HCEC 1CT (cell line): ENCODE results near the gene TMEM220.
"Not testable (repeated sequence)": the region's sequence is repeated elsewhere in the genome, so short reads cannot be mapped to it uniquely, and the experiment has no call there.

Source experiments
- DNase-seq: peaks from one replicate; pipeline ENCODE4 v3.0.0-alpha.2; 2017

Gene TMEM220

DNA sequence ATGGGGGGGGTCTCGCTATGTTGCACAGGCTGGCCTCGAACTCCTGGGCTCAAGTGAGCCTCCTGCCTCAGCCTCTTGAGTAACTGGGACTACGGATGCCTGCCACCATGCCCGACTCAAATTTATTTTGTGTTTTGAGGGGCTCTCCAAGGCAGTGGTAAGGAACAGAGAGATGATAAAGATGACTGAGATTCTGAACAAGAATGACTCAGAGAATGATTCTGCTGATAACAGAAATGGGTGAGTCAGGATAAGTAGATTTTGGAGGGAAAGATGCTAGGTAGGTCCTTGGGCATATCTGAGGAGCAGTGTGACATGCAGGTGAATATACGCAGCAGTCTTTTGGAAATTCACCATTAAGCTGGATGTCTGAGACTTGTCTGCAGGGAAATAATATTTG lies 2.6 kb downstream of the TMEM220 start:
- no peak for DNase-seq

DNA sequence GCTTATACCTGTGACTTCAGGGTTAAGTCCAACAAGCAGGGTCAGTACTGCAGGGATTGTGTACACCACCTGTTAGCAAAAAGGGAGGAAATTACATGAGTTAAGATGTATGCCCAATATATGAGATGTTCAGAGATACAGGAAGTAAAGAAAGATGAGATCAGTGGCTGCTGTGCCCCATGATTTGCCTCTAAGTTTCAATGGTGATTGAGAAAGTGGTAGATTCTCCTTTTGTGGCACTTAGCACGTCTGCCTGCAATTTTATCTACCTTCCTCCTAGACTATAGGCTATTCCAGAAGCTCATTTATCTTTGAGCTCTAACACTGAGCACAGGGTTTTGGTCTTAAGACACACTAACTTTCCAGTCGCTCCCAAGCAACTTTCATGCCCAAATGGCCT lies 3.6 kb downstream of the TMEM220 start:
- DNase-seq = no peak

GRCh38 chr17:10725262-10725661 lies 4.6 kb downstream of the TMEM220 start:
- no peak for DNase-seq

DNA sequence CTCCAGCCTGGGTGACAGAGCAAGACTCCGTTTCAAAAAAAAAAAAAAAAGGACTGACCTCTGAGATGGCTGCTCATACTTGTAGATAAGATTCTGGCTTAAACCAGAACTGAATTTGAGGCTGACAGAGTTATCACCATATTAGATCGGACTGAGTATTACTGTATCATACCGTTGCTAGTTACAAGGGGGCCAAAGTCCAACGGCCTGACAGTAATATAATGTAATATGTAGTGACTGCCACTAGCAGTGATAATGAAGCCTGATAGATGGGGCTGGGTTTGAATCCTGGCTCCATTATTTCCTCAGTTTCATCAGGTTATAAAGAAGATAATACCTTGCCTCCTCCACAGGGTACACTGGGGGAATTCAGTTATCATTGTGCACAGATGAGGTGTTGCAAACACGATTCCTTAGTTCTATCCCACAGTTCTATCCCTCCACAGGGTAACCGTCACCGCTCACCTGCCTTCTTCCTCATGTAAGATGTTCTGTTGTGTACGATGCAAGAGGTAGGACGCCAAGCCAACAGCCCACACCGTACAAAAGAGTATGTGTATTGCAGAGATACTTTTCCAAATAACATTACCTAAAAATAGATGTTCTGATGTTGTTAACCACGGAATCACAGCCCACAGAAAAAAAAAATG lies 5.2 kb downstream of the TMEM220 start:
- no peak for DNase-seq

- no peak for DNase-seq
These were observed 11.3 kb downstream of the TMEM220 start for GRCh38 chr17:10718547-10718946.

- DNase-seq = no peak
These were observed 13.6 kb downstream of the TMEM220 start for GRCh38 chr17:10716218-10716617.

DNA sequence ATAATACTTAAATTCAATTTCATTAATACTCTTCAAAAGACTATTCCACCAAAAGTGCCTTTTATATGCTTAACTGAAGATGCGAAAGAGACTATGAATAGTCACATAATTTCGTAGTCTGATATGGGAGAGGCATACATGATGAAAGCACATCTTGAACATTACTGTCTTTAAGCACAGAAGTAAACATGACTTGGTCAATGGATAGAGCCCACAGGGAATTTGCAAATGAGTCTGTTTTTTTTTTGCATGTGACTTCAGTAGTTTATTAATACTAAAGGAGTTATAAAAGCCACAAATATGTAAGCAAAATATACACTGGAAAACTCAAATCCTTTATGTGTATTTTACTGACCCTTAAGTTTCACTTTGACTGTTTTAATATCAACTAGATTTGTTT lies 16.5 kb downstream of the TMEM220 start:
- peak; percentile 22 for DNase-seq

- no peak for DNase-seq
These were observed 24.1 kb downstream of the TMEM220 start for GRCh38 chr17:10705727-10706126.

DNA sequence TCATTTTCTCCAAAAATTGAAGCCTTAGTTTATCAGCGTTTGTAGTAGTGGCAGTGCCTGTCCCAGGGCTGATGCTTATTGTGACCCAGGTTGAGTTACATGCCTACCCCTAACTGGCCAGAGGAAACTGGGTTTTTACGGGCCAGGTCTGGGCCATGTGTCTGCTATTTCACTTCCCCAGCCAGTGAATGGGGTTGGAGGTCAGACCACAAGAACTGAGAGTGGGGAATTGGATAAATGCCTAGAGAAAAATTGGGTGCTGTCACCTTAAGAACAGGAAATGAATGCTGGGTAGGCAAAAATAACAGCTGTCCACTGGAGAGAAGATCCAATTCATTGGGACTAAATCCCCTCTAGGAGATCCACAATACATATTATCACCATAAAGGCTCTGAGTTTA lies 27.2 kb downstream of the TMEM220 start:
- peak; percentile 64 for DNase-seq

- DNase-seq = no peak
These were observed 30.0 kb downstream of the TMEM220 start for GRCh38 chr17:10699856-10700255.

DNA sequence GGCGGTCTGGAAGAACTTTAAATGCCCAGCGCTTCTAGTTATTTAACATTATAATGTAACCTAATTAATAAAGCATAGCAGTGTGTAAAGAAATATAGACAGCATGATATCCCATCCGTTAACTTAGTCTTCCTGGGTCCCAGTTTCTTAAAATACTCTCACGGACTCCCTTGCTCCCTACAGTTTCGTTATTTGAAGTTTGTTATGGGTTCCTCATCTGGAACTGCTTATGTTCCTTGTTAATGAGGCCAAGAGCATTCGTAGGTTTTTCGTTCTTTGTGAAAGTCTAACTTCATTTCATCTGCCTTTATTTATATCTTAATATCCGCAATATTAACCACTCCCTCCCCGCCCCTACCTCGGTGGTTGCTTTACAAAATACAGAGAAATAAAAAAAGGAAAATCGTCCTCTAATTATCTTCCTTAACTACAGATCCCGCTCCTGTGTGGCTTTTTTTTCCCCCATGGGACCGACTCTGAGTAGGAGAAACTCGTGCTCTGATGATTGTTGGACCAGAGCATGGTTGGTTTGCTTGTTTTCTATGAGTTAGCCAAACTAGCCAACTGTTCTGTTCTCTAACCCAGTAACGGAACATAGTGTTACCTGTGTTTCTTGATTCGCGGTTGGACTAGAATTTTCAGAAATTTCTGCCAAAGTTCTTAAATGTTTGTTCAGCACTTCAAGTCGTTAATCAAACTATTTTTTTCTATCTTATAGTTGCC lies 31.6 kb downstream of the TMEM220 start:
- DNase-seq = peak; percentile 7

GRCh38 chr17:10697092-10698081 lies 32.4 kb downstream of the TMEM220 start, which contains the start of the genes ADPRM and SCO1:
Gene ADPRM, plus strand, starts transcription at chr17:10697594. Its CDS starts 7,333 bp downstream, at chr17:10704927.
Gene SCO1, minus strand, starts transcription at chr17:10697533. Its CDS starts 26 bp downstream, at chr17:10697507.
- peak; percentile 93 for DNase-seq

DNA sequence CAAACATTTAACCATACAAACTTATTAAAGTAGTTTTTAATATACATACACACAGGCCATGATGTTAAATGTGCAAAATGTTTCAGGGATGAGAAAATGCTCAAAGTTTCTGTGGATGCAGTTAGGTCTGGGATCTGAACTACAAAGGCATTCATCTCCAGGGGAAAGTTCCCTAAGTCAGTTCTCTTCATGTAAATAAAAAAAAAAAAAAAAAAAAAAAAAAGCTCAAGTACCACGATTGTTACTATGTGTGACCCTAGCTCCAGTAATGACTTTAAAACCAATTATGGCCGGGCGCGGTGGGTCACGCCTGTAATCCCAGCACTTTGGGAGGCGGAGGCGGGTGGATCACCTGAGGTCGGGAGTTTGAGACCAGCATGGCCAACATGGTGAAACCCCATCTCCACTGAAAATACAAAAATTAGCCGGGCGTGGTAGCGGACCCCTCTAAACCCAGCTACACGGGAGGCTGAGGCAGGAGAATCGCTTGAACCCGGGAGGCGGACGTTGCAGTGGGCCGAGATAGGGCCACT lies 33.9 kb downstream of the TMEM220 start:
- not testable (repeated sequence) for DNase-seq

DNA sequence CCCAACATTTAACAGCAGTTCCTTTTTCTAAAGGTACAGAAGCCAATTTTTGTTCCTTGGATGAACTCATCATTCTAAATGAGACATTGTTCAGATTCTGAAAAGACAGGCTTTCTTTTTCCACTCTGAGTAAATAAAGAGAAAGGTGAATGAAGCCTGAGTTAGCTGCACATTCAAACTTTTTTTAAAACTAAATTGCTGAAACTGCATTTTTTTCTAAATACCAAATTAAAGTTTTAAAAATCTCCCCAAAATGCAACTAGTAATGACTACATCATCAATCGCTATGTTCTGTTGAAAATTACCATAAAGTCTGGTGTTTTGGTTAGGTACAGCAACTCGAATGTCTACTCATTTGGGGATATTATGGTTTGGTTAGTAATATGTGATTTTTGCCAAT lies 42.3 kb downstream of the TMEM220 start:
- no peak for DNase-seq

- peak; percentile 54 for DNase-seq
These were observed 46.0 kb downstream of the TMEM220 start for GRCh38 chr17:10683853-10684252.

- DNase-seq = no peak
These were observed 47.9 kb downstream of the TMEM220 start for GRCh38 chr17:10681866-10682446.

DNA sequence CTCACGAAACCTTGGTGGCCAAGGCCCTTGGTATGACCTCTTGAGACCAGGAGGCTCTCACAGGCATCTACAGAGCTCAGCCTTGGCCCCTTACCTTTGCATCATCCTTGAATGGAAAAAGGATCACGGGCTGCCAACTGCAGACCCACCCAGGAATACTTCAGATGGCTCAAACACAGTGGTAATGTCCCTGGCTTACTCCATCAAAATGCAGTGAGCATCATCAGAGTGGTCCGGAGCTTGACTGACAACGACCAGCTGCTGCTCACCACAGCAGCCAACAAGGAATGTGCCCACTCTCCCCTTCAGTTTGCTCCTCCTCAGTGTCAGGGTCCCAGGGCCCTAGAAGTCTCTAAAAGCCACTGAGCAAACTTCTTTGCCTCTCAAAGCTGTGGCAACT lies 55.1 kb downstream of the TMEM220 start:
- DNase-seq = no peak

GRCh38 chr17:10673312-10673711 lies 56.5 kb downstream of the TMEM220 start:
- DNase-seq = no peak

DNA sequence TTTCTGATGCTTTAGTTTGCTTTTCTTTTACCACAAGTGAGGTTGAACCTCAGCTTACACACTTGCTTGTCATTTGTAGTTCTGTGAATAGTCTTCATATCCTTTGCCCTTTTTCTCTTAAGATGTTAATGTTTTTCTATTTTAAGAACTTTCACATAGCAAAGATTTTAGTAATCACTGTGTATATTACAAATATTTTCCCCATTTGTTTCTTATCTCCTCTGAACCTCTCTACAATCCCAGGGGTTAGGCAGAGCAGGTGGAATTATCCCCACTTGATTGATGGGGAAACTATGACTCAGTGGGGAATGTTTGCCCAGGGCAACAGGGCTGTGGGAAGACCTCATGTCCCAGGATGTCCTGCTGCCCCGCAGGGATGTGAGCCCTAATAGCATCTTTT lies 61.0 kb downstream of the TMEM220 start:
- DNase-seq = peak; percentile 40

DNA sequence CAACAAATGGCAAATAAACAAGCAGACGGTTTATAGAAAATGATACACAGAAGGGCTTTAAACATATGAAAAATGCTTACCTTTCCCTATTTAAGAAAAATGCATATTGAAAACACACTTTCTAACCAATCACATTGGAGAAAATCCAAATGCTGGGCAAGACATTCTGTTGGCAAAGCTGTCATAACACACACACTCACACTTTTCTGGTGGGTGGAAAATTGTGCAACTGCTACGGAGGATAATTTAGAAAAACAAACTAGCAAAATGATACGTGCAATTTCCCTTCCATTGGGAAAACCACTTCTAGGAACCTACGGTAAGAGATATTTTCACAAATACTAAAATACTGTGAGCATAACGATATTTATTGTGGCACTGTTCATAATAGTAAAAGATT lies 62.9 kb downstream of the TMEM220 start:
- DNase-seq = no peak

DNA sequence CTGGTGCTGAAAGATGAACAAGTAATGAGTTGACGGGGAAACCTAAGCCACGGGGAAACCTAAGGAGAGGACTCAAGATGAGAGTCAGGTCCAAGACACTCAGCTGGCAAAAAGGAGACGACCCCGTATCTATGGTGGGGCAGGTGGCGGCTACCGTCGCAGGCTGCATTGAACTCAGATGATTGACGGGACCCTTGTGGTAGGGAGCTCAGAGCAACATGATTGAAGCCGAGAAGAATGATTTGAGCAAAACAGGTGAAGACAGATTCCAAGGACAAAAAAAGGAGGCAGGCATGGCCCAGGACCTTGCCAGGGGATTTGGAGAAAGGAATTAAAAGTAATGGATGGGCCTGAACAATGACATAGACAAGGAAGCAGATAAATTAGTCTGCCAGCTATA lies 65.3 kb downstream of the TMEM220 start:
- DNase-seq = no peak
